ENCODE results near the gene FSTL5. TPM values are rescaled to one million over a fixed set of nuclear protein-coding genes. Genes with fewer than 3 reads are reported as not detected.

Gene FSTL5
- total RNA-seq, 4 donors from 2014 or later: 0.33 to 0.52 (median 0.40) TPM

- no peaks in the 10 kb centered on the region for H3K9me3 ChIP-seq
- 85% methylated on average over 2 of the region's 2 CpGs for WGBS
- no peak for DNase-seq (ENCODE audit: extremely low spot score)
- TF ChIP-seq POLR2A (IDR thresholded peaks at IDR 0.05; ENCODE audit: low read depth) (no peak), EP300 (IDR thresholded peaks at IDR 0.05) (no peak), POLR2AphosphoS5 (IDR thresholded peaks at IDR 0.05) (no peak), CTCF (IDR thresholded peaks at IDR 0.05) (no peak)
- H3K4me1 ChIP-seq: no peaks in the 10 kb centered on the region
- H3K27ac ChIP-seq (replicated peaks in 1 of 4): no peak overlapping the region
- H3K4me3 ChIP-seq: no peak overlapping the region
- no peaks in the 10 kb centered on the region for H3K36me3 ChIP-seq
- no peaks in the 10 kb centered on the region for H3K27me3 ChIP-seq
- intact Hi-C loops (cut with DNase I): no loop called here
Measured at GRCh38 chr4:161728929-161729328, 434.9 kb downstream of the FSTL5 start.

GRCh38 chr4:161721947-161722346, 441.9 kb downstream of the FSTL5 start:
- TF ChIP-seq POLR2AphosphoS5 (IDR thresholded peaks at IDR 0.05) (no peak), EP300 (IDR thresholded peaks at IDR 0.05) (no peak), CTCF (IDR thresholded peaks at IDR 0.05) (no peak), POLR2A (IDR thresholded peaks at IDR 0.05; ENCODE audit: low read depth) (no peak)
- intact Hi-C loops (cut with DNase I): no loop called here
- H3K27ac ChIP-seq (replicated peaks in 1 of 4): no peak overlapping the region
- H3K27me3 ChIP-seq: no peaks in the 10 kb centered on the region
- no peaks in the 10 kb centered on the region for H3K36me3 ChIP-seq
- DNase-seq (ENCODE audit: extremely low spot score): no peak
- H3K4me3 ChIP-seq: no peak overlapping the region
- H3K9me3 ChIP-seq: no peaks in the 10 kb centered on the region
- no peaks in the 10 kb centered on the region for H3K4me1 ChIP-seq

- Histone ChIP-seq H3K4me1 (no peaks in the 10 kb centered on the region), H3K36me3 (no peaks in the 10 kb centered on the region), H3K27ac (replicated peaks in 1 of 4) (no peak overlapping the region), H3K27me3 (no peaks in the 10 kb centered on the region), H3K9me3 (no peaks in the 10 kb centered on the region), H3K4me3 (no peak overlapping the region)
- DNase-seq (ENCODE audit: extremely low spot score): no peak
- TF ChIP-seq CTCF (IDR thresholded peaks at IDR 0.05) (no peak), POLR2A (IDR thresholded peaks at IDR 0.05; ENCODE audit: low read depth) (no peak), POLR2AphosphoS5 (IDR thresholded peaks at IDR 0.05) (no peak), EP300 (IDR thresholded peaks at IDR 0.05) (no peak)
- intact Hi-C loops (cut with DNase I): no loop called here
- WGBS: 72% methylated on average over 1 of the region's 1 CpG
Measured at GRCh38 chr4:161717084-161717483, 446.7 kb downstream of the FSTL5 start.

- Histone ChIP-seq H3K27ac (replicated peaks in 1 of 4) (no peak overlapping the region), H3K4me1 (no peaks in the 10 kb centered on the region), H3K9me3 (no peaks in the 10 kb centered on the region), H3K27me3 (no peaks in the 10 kb centered on the region), H3K4me3 (no peak overlapping the region), H3K36me3 (no peaks in the 10 kb centered on the region)
- no peak for DNase-seq (ENCODE audit: extremely low spot score)
- 39% methylated on average over 1 of the region's 1 CpG for WGBS
- TF ChIP-seq CTCF (IDR thresholded peaks at IDR 0.05): no peak
- no peak for TF ChIP-seq EP300 (IDR thresholded peaks at IDR 0.05)
- TF ChIP-seq POLR2AphosphoS5 (IDR thresholded peaks at IDR 0.05): no peak
- TF ChIP-seq POLR2A (IDR thresholded peaks at IDR 0.05; ENCODE audit: low read depth): no peak
- intact Hi-C loops (cut with DNase I): no loop called here
Measured at GRCh38 chr4:161714931-161715330, 448.9 kb downstream of the FSTL5 start.

GRCh38 chr4:161714022-161714751, 449.6 kb downstream of the FSTL5 start:
- Histone ChIP-seq H3K27me3 (no peaks in the 10 kb centered on the region), H3K27ac (replicated peaks in 1 of 4) (no peak overlapping the region), H3K4me3 (no peak overlapping the region), H3K36me3 (no peaks in the 10 kb centered on the region), H3K9me3 (no peaks in the 10 kb centered on the region), H3K4me1 (no peaks in the 10 kb centered on the region)
- WGBS: 56% methylated on average over 2 of the region's 2 CpGs
- intact Hi-C loops (cut with DNase I): no loop called here
- TF ChIP-seq POLR2AphosphoS5 (IDR thresholded peaks at IDR 0.05): no peak
- no peak for TF ChIP-seq POLR2A (IDR thresholded peaks at IDR 0.05; ENCODE audit: low read depth)
- TF ChIP-seq EP300 (IDR thresholded peaks at IDR 0.05): no peak
- no peak for TF ChIP-seq CTCF (IDR thresholded peaks at IDR 0.05)
- DNase-seq (ENCODE audit: extremely low spot score): no peak
